Fibroblast of the aortic adventitia (primary cell): ENCODE results near the gene LRP8. TPM values are rescaled to one million over a fixed set of nuclear protein-coding genes. Genes with fewer than 3 reads are reported as not detected.
A peak's percentile ranks its signal among the peaks of the same experiment; 100 is the strongest.

Experiments used
- DNase-seq: peaks from one replicate; pipeline ENCODE4 v3.0.0-alpha.2; 2010; ENCODE audit warnings: low read depth
- H3K4me3 ChIP-seq: 2 replicates; pipeline ENCODE4 v1.5.1; 2011; ENCODE audit warnings: low read depth, mild to moderate bottlenecking, control low read depth, low read length, moderate library complexity
- total RNA-seq: library from RNA; depleted of rRNA; stranded (reverse); fragments of >200 nt; gene quantifications from 2 replicates; pipeline ENCODE4 v1.2.3, GENCODE V29; 2012; ENCODE audit warnings: low replicate concordance
- TF ChIP-seq, protein P1 (sequence below): IDR thresholded peaks from 2 replicates; pipeline ENCODE4 v1.5.1; 2011; ENCODE audit warnings: mild to moderate bottlenecking, low read length, control low read depth, inconsistent platforms; ENCODE audit not compliant: insufficient read depth

LRP8 gene
- total RNA-seq, 1 donor: 13.6 TPM

DNA sequence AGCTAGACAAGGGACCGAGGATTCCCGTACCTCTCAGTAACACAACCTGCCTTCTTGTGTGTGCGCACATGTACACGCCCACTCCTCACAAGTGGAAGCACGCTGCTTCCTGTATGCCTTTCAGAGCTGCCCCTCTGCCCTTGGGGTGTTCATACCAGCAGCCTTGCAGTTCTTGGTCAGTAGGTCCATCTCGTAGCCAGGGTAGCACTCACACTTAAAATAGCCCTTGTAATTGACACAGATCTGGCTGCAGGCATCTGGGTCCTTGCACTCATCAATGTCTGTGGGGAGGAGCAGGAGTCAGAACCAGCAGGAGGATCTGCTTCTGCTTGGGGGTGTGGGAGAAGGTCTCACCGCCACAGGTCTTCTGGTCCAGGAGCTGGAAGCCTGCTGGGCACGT lies 57.0 kb downstream of the LRP8 start:
- no peak for DNase-seq
- H3K4me3 ChIP-seq: no peak overlapping the region
- TF ChIP-seq, protein P1, sequence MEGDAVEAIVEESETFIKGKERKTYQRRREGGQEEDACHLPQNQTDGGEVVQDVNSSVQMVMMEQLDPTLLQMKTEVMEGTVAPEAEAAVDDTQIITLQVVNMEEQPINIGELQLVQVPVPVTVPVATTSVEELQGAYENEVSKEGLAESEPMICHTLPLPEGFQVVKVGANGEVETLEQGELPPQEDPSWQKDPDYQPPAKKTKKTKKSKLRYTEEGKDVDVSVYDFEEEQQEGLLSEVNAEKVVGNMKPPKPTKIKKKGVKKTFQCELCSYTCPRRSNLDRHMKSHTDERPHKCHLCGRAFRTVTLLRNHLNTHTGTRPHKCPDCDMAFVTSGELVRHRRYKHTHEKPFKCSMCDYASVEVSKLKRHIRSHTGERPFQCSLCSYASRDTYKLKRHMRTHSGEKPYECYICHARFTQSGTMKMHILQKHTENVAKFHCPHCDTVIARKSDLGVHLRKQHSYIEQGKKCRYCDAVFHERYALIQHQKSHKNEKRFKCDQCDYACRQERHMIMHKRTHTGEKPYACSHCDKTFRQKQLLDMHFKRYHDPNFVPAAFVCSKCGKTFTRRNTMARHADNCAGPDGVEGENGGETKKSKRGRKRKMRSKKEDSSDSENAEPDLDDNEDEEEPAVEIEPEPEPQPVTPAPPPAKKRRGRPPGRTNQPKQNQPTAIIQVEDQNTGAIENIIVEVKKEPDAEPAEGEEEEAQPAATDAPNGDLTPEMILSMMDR: no peak

DNA sequence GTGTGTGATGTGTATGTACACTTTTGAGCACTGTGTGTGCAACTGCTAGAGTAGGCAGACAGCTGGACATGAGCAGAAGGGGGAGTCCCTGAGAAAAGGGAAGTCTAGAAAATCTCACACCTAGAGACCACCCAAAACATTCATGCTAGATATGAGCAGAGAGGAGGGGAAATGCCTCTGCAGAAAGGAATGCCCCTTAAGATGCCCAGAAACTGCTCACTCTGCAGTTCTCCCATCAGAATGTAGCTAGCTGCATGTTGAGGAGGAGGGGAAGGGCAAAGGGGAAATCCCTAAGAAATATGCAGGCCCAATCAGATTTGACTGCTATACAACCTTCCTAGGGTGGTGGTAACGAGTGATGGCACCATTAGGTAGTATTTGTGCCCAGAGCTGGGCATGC lies 57.8 kb downstream of the LRP8 start:
- TF ChIP-seq, protein P1: no peak
- no peak for DNase-seq
- no peak overlapping the region for H3K4me3 ChIP-seq

DNA sequence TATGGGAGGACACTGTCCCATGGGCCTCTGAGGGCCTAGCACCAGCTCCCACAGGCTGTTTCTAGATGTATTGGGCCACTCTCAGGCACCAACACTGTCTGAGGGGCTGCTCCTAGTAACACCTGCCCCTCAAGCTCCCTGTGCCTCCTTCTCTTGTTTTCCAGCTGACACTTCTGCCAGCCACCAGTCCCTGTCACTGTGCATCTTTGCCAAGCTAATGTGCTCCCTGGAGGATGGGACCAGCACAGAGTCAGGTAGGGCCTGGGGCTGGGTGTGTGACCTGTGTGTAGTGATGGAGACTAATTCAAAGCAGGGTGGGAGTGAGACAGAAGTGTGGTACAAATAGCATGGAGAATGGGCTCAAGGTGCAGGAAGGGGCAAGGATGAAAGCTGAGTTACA lies 60.1 kb downstream of the LRP8 start:
- no peak overlapping the region for H3K4me3 ChIP-seq
- no peak for DNase-seq
- TF ChIP-seq, protein P1: no peak

DNA sequence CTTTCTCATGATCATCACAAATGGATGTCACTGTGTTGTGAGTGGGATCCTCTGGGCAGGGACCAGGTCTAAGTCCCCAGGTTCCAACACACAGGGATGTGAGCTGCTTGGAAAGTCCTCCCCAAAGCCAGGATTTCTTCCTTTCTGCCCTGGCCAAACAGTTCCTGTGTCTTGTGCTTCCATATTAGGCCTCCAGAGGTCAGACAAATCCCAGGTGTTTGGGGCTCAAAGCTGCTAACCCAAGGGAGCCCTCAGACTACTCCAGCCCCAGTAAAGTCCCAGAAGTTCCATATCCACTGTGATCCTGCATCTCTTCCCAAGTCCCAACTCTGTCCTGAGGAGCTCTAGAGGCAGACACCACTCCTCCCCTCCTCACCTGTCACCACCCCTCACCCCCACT lies 61.8 kb downstream of the LRP8 start:
- no peak overlapping the region for H3K4me3 ChIP-seq
- DNase-seq: no peak
- TF ChIP-seq, protein P1: peak; percentile 28

DNA sequence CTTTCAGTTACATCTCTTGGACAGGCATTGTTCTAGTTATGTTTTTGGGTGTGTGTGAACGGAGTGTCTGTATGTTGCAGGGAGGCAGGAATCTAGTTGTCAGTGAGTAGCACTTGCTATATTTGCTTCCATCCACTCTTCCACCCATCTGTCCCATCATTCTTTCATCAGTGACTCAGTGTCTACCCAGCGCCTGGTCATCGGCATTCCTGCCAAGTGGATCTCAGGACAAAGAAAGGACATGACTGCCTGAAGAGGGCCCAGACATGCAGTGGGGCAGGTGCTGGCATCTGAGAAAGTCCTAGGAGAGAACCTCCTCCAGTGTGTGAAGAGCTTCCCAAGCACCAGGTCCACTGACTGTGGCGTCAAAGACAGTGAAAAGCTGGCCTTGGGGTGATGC lies 62.3 kb downstream of the LRP8 start:
- no peak overlapping the region for H3K4me3 ChIP-seq
- no peak for DNase-seq
- TF ChIP-seq, protein P1: no peak

DNA sequence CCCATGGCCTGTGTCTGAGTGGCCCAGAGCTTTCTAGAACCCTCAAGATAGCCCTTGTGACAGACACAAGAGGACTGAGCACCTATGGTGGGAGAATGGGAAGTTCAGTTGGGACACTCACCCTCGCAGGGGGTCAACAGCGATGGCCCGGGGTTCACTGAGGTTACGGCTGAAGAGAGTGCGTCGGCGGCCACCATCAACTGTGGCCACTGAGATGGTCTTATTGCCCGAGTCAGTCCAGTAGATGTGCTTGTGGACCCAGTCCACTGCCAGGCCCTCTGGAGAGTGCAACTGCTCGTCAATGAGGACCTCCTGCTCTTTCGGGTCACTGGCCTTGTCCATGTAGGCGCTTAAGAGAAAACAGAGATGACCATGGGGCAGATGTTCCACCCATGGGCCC lies 63.8 kb downstream of the LRP8 start:
- no peak overlapping the region for H3K4me3 ChIP-seq
- DNase-seq: no peak
- TF ChIP-seq, protein P1: no peak

DNA sequence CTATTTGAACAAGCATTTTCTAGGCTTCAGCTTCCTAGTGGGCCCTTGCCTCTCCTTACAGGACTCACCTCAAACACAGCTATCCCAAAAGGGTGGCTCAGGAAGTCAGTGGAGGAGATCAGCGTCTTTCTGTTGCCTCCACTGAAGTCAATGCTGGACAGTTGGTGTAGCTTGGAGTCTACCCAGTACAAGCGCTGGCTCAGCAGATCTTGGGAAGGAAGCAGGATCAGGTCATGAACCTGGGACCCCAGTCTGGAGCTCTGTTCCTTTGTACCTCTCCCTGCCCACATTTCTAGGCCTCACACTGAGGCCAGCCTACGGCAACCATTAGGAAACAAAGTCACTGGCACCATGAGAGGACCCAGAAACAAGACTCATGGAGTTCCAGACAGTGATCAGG lies 65.9 kb downstream of the LRP8 start:
- no peak for DNase-seq
- TF ChIP-seq, protein P1: no peak
- H3K4me3 ChIP-seq: no peak overlapping the region
